Hepatocyte (in vitro differentiated cells): ENCODE measurements around the gene PCGF1.
A peak's percentile ranks its signal among the peaks of the same experiment; 100 is the strongest.

Experiments used
- EZH2phosphoT487 ChIP-seq: fragments of 200-600 bp; sonication (generic); IDR thresholded peaks from one replicate; pipeline ENCODE4 v1.6.1; 2018; ENCODE audit warnings: antibody characterized with exemption, mild to moderate bottlenecking, low read depth, moderate library complexity; ENCODE audit not compliant: unreplicated experiment, severe bottlenecking
- TF ChIP-seq, protein P1 (sequence below): fragments of 200-600 bp; sonication (generic); IDR thresholded peaks from 2 replicates; pipeline ENCODE4 v1.5.1; 2016; ENCODE audit warnings: antibody characterized with exemption, mild to moderate bottlenecking; ENCODE audit not compliant: poor library complexity

- no peak for TF ChIP-seq EZH2phosphoT487
- TF ChIP-seq, protein P1, sequence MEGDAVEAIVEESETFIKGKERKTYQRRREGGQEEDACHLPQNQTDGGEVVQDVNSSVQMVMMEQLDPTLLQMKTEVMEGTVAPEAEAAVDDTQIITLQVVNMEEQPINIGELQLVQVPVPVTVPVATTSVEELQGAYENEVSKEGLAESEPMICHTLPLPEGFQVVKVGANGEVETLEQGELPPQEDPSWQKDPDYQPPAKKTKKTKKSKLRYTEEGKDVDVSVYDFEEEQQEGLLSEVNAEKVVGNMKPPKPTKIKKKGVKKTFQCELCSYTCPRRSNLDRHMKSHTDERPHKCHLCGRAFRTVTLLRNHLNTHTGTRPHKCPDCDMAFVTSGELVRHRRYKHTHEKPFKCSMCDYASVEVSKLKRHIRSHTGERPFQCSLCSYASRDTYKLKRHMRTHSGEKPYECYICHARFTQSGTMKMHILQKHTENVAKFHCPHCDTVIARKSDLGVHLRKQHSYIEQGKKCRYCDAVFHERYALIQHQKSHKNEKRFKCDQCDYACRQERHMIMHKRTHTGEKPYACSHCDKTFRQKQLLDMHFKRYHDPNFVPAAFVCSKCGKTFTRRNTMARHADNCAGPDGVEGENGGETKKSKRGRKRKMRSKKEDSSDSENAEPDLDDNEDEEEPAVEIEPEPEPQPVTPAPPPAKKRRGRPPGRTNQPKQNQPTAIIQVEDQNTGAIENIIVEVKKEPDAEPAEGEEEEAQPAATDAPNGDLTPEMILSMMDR = peak; percentile 6
These were observed 37.1 kb upstream of the PCGF1 start for GRCh38 chr2:74544634-74545033.
